GM21360 (cell line): ENCODE results near the gene LRRC4B.

Experiments used
- ATAC-seq: cut with Tn5 transposase; IDR thresholded peaks from one replicate; pipeline ENCODE4 v1.9.1; 2021; ENCODE audit warnings: mild to moderate bottlenecking, moderate library complexity; ENCODE audit not compliant: unreplicated experiment

LRRC4B gene

DNA sequence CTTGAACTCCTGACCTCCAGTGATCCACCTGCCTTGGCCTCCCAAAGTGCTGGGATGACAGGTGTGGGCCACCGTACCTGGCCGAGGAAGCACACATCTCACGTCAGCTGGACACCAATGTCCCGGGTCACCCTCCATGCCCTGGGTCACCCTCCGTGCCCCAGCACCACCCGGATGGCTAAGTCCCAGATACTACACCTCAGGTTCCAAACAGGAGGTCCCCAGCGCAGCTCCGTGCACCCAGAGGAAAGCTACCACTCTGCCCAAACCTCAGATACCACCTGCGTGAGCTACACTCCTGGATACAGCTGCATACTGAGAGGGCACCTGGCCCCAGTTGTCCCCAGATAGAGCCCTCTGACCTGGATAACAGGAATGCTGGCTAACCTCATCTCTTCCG lies 14.0 kb downstream of the LRRC4B start:
- ATAC-seq, result no peak

DNA sequence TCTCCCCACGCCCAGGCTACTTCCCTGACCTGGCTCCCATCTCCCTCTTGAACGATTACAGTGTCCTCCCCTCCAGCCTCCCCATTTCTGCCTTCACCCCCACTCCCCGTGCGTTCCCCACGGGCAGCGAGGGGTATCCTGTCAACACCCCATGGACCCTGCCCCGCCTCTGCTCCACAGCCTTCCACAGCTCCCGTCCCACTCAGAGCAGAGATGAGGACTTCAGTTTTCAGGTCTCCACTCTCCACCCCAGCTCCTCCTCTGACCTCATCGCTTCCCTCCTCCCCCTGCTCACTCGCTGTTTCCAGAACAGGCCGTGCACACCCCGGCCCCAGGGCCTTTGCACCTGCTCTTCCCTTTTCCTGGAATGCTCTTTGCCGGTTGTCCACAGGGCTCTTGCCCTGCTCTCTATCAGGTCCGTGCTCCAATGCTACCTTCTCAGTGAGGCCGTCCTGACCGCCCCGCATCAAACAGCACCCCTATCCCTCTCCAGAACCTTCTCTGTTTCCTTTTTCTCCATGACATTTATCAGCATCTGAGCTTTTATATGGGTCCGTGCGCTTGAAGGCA lies 15.0 kb downstream of the LRRC4B start:
- no peak for ATAC-seq

DNA sequence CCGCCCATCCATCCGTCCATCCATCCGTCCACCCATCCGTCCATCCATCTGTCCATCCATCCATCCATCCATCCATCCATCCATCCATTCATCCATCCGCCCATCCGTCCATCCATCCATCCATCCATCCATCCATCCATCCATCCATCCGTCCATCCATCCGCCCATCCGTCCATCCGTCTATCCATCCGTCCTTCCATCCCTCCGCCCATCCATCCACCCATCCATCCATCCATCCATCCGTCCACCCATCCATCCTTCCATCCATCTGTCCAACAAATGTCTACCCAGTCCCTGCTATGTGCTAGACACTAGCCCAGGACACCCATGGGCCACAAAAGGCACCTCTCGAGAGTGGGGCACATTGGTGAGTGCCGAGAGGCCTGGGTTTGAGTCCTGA lies 15.7 kb downstream of the LRRC4B start:
- no peak for ATAC-seq

DNA sequence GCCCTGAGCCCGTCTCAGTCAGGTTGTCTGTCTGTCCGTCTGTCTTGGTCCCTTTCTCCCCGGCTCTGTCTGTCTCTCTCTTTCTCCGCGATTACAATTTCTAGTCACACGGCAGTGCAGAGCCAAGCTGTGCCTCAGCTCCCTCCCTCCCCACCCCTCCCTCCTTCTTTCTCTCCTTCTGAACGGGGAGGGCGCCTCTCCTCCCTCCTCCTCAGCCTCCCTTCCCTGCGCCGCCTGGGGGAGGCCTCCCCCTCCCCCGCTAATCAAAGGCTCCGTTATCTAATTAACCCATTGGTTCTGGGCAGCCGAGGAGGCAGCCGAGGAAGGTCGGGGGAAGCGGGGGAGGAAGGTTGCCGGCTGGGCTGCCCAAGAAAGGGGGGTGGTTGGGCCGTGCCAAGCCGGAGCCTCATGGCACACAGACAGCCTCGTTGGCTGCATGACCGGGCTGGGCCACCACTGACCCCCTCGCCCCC lies 16.5 kb downstream of the LRRC4B start:
- ATAC-seq, result no peak

DNA sequence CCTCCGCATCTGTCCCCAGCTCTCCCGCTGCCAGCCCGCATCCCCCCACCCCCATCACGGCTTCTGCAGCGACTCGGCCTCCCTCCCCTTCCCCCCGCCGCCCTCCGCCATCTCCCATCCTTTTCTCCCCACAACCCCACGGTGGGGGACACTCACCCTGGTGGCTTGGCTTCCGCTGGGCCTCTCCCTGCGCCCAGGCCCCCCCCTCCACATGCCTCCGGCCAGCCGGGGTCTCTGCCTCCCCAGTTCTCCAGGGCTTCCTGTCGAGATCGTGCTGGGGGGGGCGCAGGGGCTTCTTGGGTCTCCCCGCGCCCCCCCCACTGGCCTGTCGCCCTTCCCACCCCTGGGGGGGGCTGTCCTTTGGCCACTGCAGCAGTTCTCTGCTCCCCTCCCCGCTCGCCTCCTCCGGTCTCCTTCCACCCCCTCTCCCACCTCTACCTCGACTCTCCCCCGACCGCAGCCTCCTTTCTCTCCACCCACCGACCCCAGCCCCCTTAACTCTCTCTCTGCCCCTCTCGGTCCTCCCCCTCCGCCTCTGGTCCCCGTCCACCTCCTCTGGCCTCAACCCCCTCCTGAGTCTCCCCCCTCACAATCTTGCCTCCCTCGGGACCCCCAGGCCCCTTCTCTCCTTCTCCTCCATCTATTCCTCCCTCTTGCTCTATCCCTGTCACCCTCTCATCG lies 17.1 kb downstream of the LRRC4B start:
- no peak for ATAC-seq

DNA sequence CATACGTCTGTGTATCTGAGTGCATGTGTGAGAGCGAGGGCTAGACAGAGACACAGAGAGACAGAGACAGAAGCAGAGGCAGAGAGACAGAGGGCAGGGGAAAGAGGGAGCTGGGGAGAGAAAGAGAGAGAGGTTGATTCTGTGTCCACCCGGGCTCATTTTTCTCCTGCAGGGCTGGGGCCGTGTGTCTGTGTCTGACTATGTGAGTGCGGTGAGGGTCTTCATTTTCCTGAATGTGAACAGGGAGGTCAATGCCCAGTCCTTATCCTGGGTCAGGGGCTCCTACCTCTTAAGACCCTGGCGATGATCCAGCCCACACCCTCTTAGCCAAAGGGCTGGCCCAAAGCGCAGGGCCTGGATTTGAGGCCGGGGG lies 17.7 kb downstream of the LRRC4B start:
- no peak for ATAC-seq

DNA sequence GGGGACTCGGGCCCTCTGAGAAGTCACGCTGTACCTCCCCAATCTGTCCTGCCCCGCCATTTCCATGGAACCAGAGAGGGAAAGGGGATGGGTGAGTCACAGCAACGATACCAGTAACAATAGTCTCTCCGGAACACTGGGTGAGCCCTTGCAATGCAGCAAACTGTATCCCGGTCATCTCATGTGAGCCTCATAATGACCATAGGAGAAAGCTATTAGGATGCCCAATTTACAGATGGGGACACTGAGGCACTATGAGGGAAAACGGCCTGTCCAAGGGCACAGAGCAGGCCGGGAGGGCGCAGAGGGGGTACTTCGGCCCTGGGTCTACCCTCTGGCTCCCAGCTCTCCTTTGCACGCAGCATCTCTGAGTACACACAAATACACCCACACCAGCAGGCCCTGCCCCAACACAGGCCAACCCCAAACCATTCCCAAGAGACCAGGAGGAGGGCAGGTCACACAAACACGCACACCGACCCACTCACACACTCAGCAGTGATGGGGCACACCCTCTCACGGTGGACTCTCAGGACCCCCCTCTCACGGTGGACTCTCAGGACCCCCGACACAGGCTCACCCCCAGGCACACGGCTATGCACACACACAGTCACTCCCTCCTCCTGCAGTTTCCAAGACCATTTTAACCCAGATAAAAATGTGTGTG lies 18.2 kb downstream of the LRRC4B start:
- ATAC-seq, result no peak

DNA sequence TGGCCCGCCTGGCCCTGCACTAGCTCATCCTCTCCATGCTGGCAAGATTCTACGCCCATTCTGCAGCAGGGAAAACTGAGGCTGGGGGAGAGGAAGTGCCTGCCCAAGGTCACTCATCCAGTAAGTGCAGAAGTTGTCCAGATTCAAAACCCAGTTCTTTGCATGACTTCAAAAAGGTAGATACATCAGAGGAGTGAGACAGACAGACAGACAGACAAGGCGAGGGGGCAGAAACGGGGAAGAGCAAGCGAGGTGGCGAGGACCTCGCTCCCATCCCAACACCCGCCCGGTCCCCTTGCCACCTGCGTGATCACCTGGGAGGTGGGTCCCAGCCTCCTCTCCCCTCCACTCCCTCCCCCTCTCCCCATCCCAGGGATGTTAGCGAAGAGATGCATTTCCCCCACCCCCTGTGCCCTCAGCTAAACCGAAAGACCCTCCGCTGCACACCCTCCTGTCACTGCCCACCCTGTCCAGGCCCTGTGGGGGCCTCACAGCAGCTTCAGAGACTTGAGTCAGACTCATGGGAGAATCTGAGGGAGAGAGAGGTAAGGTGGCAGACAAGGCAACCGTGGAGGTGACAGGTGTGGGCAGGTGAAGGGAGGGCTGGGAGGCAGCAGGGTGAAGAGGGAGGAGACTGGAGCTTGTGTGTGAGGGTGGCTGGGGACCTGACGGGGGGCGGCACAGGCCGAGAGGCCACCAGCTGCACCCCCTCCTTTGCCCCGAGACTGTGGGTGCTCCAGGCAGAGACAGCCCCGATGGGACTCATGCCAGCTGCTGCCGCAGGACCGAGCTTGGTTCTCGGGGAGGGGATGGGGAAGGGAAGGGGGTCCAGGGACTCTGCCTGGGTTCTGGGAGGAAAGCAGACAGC lies 18.9 kb downstream of the LRRC4B start:
- no peak for ATAC-seq

DNA sequence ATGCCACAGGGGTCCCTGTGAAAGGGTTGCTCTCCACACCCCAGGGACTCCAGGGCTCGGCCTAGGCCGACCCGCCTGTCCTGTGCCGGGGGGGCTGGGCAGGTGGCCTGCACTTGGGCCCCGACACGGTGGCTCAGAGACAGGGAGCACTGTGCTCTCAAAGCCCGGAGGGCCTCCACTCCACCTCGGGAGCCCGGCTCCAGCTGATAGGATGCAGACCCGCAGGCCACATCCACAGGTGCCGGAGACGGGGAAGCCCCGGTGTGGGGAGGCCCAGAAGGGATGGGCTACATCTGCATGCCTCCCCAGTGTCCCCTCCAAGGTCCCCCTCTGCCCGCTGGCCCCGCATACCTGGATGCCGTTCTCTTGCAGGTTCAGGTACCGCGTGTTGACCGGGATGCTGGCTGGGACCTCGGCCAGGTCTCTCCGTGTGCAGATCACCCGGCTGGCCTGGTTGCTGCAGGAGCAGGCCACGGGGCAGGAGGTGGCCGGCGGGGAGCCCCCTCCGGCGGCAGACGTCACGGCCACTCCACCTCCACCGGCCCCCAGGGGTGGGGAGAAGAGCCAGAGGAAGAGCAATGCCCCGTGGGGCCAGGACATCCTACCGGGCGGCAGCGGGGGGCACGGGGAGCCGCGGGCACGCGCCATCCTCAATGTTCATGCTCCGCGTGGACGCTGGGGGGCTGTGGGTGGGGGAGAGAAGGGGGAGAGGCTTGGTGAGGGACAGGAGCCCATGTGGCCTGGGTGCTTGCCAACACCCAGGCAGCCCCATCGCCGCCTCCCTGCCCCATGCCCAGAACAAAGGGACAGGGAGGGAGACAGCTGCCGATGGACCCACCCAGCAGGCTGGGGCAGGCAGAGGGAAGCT lies 19.8 kb downstream of the LRRC4B start:
- no peak for ATAC-seq

DNA sequence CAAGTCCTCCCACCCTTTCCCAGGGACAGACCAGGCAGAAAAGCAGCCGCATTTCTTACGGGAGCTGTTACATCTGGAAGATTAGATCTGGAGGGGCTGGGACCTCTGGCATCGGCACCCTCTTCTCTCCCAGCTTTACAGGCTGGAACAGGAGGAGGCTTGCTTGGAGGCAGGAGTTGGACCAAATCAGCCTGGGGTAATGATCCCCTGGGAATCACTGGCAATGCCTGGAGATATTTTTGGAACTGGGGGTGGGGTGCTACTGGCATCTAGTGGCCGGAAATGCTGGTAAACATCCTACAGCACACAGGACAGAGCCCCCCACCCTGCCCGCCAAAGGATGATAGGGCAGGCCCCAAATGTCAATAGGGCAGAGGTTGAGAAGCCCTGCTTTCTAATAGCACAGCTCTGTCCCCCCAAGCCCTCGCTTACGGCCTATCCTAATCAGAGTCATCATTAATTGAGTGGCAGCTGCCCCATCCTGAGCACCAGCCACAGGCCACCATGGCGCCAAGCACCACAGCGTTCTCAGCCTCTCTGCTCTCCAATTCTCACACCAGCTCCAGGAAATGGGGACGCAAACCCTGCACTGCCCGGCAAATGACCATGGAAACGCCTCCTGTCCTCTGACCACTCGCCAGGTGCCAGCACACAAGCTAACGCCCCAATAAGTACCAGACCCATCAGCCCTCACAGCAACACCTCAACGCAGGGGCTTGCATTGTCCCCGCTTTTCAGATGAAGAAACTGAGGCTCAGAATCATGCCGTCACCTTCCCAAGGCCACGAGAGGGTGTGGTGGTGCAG lies 20.6 kb downstream of the LRRC4B start:
- no peak for ATAC-seq

DNA sequence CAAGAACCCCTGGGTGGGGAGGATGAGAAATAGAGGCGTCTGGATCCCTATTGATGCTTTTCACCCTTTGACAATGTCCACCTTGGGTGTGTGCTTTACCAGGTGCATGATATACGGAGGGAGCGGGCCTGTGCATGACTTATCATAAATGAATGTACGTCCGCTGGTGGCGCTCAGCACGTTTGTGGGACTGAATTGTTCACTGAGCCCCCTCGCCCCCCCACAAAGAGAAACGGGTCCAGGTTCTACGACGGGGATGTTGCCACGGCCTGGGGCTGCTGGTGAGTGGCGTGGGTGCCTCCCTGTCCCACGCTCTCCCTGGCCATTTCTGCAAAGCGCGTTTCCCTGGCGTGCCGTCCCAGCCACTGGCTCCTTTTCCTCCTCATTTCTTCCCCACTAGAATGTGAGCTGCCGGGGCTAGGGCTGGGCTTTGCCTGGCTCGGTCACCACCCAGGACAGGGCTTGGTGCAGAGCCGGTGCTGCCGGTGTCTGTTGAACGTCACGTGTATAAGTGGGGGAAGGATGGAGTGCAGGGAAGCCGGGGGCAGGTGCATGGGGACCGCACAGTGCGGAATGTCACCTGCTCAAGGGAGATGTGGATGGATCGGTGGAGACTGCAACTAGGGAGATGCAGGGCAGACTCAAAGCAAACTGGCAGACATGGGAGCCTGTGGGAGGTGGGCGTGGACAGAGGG lies 21.6 kb downstream of the LRRC4B start:
- ATAC-seq, result no peak

DNA sequence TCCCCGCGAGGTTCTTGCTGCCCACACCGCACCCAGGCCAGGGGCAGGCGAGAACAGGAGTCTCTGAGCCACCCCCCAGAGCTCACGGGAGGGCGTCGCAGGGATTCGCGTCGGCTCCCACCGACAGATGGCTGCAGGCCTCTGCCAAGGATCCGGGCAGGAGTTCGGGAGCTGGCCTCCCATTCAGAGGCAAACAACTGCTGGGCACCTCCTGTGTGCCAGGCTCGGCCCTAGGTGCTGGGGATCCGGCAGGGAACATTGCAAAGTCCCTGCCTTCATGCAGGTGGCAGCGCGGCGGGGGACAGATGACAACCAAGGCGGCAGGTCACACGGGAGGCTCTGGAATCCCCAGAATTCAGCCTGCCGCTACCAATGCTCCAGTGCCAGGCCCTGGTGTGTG lies 25.3 kb downstream of the LRRC4B start:
- ATAC-seq, result no peak

DNA sequence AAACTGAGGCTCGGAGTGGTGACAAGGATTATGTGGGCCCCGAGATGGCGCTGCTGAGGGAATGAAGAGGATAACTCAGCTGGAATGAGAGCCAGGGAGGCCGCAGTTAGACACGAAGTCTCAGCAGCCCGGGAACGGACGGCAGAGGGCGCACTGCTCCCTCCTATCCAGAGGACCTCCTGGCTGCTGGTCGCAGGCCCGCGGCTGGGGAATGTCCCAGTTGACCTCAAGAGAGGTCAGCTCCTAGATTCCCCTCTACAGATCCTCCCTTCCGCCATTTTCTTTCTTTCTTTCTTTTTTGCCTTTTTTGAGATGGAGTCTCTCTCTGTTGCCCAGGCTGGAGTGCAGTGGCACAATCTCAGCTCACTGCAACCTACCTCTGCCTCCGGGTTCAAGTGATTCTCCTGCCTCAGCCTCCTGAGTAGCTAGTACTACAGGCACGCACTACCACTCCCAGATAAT lies 30.4 kb downstream of the LRRC4B start:
- ATAC-seq, result no peak

DNA sequence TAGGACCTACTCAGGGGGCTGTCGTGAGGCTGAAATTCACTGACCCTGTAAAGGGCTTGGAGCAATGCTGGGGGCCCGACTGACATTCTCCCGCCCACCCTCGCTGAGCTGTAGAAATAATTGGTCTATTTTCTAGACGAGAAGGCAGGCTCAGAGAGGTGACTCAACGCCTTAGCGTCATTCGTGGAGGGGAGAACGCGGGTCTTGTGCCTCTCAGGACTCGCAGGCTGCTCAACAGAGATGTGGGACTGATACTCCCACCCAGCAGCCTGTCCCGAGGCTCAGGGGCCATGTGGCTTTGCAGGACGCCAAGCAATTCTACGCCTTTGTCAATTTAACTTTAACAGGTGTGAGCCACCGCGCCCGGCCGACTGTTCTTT lies 30.9 kb downstream of the LRRC4B start:
- no peak for ATAC-seq

DNA sequence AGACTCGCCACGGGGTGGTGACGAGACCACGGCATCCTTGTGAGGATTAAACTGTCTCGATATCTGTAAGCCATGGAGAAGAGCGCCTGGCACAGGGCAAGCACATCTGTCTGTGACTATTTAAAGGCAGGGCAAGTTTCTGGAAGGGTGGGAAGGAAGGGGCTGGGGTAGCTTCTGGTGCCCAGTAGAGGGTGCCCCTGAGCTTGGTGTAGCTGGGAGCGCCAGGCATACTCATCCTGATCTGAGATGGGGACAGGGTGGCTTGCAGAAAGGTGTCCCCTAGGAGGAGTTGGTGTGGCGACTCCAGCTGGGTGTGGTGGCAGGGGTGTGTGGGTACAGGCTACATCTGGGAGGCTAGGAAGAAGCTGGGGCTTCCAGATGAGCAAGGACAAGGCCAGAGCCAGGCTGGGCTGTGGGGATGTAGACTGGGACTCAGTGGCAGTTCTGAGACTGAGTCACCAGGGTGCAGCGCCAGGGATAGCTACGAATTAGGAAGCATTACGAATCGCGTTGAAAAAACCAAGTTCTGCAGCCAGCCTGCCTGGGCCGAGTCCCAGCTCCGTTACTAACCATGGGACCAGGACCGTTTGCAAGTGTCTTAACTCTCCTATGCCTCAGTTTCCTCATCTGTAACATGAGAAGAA lies 31.5 kb downstream of the LRRC4B start:
- no peak for ATAC-seq

DNA sequence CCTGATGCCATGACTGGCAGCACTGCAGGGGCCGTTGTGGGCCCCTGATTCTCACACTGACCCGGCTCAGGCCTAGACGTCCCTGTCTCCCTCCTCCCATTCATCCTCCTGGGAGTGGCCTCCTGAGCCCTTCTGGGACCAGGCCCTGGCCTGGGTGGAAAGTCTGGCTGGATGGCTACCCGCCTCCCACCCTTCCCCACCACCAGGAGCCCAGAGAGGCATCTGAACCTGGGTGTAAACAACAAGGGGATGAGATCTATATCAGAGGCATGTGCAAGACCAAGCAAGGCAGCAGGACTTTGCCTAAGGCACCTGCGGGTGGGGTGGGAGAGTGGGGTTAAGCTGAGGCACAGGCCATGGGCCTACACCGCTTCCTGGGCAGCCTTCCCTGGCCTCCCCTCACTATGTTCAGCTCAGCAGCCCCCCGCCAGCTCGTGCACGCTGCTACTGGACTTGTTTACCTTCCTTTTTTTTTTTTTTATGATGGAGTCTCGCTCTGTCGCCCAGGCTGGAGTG lies 32.5 kb downstream of the LRRC4B start:
- ATAC-seq, result no peak

DNA sequence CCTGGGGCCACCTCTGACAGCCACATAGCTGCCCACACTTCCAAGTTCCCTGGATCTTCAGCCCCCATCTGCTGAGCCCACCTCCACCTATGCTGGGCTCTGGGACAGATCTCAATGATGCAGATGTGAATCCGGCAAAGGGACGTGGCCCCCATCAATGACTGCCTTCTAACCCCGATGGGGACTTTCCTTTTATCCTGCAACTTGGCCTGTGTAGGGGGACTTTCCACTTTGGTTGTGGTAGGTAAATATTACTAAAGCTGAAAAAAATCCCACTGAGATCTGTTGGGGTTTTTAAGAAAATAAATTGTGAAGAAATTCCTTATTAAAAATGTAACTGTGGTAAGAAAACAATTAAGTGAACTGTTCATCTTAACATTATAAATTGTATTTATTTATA lies 33.8 kb downstream of the LRRC4B start:
- ATAC-seq, result no peak

DNA sequence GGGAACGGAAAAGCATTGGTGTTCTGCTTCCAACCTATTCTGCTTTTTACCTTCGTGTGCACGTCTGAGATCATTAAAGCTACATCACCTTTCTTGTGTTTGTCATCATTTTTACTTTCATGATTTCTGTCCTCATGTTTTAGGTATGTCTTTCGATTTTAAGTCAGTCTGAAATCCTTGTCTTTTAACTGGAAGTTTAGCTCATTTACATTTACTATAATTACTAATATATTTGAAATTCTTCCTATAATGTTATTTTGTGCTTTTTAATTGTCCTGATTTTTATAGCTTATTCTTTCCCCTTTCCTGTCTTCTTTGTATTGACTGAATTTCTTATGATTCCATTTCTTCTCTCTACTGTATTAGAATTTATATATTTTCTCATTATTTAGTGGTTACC lies 35.3 kb downstream of the LRRC4B start:
- ATAC-seq, result no peak
